Esophagus mucosa (tissue), 1 donor: Measurements from ENCODE around the gene TLNRD1. TPM values are rescaled to one million over a fixed set of nuclear protein-coding genes. Genes with fewer than 3 reads are reported as not detected.

Experiments
- ATAC-seq: fragments of 200-7000 bp; cut with Tn5 transposase; one replicate; pipeline ENCODE4 v1.9.1; 2020
- total RNA-seq: library from RNA; stranded (reverse); gene quantifications from one replicate; pipeline ENCODE4 v1.2.4, GENCODE V29; 2023
- donor health status: DM: yes; HTN: yes; CAD: no.

TLNRD1 gene
- total RNA-seq, 1 donor from 2014 or later = 17.7 TPM

- ATAC-seq = peak; percentile 81
These were observed 28.9 kb downstream of the TLNRD1 start for GRCh38 chr15:81029414-81030300.

- no peak for ATAC-seq
These were observed 29.6 kb downstream of the TLNRD1 start for GRCh38 chr15:81030301-81030750.

GRCh38 chr15:81031203-81031602 is 30.5 kb downstream of the TLNRD1 start:
- ATAC-seq = no peak

GRCh38 chr15:81032355-81032754 is 31.6 kb downstream of the TLNRD1 start:
- ATAC-seq = no peak

GRCh38 chr15:81032818-81033217 is 32.1 kb downstream of the TLNRD1 start:
- ATAC-seq = no peak

GRCh38 chr15:81033508-81033907 is 32.8 kb downstream of the TLNRD1 start:
- no peak for ATAC-seq

- no peak for ATAC-seq
These were observed 37.4 kb downstream of the TLNRD1 start for GRCh38 chr15:81037952-81038743.

- peak; percentile 96 for ATAC-seq
These were observed 38.4 kb downstream of the TLNRD1 start for GRCh38 chr15:81038975-81039607.

- no peak for ATAC-seq
These were observed 40.0 kb downstream of the TLNRD1 start for GRCh38 chr15:81040757-81041156.

GRCh38 chr15:81043281-81043934 is 42.7 kb downstream of the TLNRD1 start:
- ATAC-seq = no peak

- no peak for ATAC-seq
These were observed 43.3 kb downstream of the TLNRD1 start for GRCh38 chr15:81043935-81044575.

- ATAC-seq = no peak
These were observed 45.6 kb downstream of the TLNRD1 start for GRCh38 chr15:81046290-81046689.

- ATAC-seq = no peak
These were observed 47.2 kb downstream of the TLNRD1 start for GRCh38 chr15:81047928-81048327.

- no peak for ATAC-seq
These were observed 49.1 kb downstream of the TLNRD1 start for GRCh38 chr15:81049835-81050234.

- ATAC-seq = no peak
These were observed 49.5 kb downstream of the TLNRD1 start for GRCh38 chr15:81050259-81050658.

- no peak for ATAC-seq
These were observed 50.1 kb downstream of the TLNRD1 start for GRCh38 chr15:81050805-81051204.

- no peak for ATAC-seq
These were observed 51.3 kb downstream of the TLNRD1 start for GRCh38 chr15:81052046-81052445.

- ATAC-seq = no peak
These were observed 52.9 kb downstream of the TLNRD1 start for GRCh38 chr15:81053621-81054020.

- ATAC-seq = no peak
These were observed 53.5 kb downstream of the TLNRD1 start for GRCh38 chr15:81054236-81054635.
